Measurements from ENCODE around the gene USP36. TPM values are rescaled to one million over a fixed set of nuclear protein-coding genes. Genes with fewer than 3 reads are reported as not detected.

The USP36 gene
- total RNA-seq, 6 experiments from 2014 or later: 12.7 to 27.8 (median 18.7) TPM

DNA sequence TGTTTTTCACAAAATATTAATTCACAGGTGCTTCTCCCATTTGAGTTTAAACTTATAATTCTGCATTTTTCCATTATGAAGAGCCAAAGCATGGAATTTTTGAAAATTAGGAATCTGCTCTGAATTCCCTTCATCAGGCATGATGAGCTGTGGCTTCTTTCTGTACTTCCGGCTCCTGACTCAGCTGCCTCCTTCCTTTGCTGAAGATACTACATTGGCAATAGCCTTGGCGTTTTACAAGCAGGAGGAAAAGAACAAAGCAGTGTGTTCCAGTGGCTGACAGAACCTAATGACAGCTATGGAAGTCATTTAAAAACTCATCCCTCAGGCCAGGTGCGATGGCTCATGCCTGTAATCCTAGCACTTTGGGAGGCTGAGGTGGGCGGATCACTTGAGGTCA is 18.4 kb upstream of the USP36 start:
- no peak for TF ChIP-seq CTCF (IDR thresholded peaks at IDR 0.05)
- TF ChIP-seq POLR2A (IDR thresholded peaks at IDR 0.05): no peak
- Histone ChIP-seq H3K27ac (no peak overlapping the region), H3K9me3 (no peaks in the 10 kb centered on the region), H3K4me3 (no peak overlapping the region), H3K27me3 (no peaks in the 10 kb centered on the region), H3K36me3 (no peaks in the 10 kb centered on the region), H3K4me1 (no peaks in the 10 kb centered on the region)
- intact Hi-C loops (cut with DNase I): no loop called here
- DNase-seq: no peak
- ATAC-seq: no peak
- WGBS (ENCODE audit: insufficient coverage, low coverage, low lambda C conversion rate, missing lambda C conversion rate): 59% methylated on average over 3 of the region's 4 CpGs

DNA sequence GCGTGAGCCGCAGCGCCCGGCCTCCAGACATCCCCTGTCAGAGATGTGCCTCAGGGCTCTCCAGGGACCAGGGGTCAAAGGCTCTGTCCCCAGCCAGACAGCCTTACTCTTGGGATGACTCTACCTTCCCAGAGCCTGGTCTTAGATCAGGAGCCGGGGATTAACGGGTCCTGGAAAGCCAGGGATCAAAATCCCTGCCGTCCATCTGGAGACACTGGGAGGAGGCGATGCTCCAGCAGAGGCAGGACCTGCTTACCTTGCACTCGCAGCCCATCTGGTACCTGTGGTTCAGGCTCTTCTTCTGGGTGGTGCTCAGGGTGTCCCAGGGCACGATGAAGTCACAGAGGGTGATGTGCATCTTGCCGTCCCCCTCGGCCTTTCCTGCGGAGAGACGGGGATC is 16.7 kb upstream of the USP36 start:
- Histone ChIP-seq H3K27me3 (no peaks in the 10 kb centered on the region), H3K36me3 (no peaks in the 10 kb centered on the region), H3K9me3 (no peaks in the 10 kb centered on the region), H3K27ac (no peak overlapping the region), H3K4me1 (no peaks in the 10 kb centered on the region), H3K4me3 (no peak overlapping the region)
- 83% methylated on average over 7 of the region's 14 CpGs for WGBS (ENCODE audit: insufficient coverage, low coverage, low lambda C conversion rate, missing lambda C conversion rate)
- ATAC-seq: no peak
- TF ChIP-seq POLR2A (IDR thresholded peaks at IDR 0.05) (no peak), CTCF (IDR thresholded peaks at IDR 0.05) (no peak)
- intact Hi-C loops (cut with DNase I): no loop called here
- no peak for DNase-seq

DNA sequence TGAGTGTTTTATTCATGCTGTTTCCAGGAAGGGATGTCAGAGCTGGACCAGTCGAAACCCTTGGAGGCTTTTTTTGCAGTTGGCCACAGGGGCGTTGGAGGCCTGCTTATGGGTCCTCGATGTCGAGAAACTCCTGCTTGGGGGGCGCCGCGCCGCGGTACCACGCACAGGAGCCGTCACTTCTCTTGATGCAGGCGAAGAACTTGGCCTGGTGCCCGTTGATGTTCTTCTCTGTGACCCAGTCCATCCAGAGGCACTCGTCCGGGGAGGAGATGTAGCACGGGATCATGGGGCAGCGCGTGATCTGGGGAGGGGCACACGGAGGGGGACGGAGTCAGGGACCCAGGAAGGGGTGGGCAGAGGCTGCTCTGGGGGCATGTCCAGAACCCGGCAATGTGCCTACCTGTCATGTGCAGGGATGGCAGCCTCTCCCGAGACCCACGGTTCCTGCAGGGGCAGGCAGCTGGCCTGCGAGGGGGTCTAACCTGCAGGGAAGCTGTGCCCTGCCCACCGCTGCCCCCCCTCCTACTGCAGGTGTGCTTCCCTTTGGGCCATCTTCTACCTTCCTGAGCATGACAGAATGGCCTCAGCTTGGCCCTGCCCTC is 15.0 kb upstream of the USP36 start:
- DNase-seq (no peak), ATAC-seq (peak in 1 of 4 donors; percentile 9)
- Histone ChIP-seq H3K36me3 (no peaks in the 10 kb centered on the region), H3K4me1 (no peaks in the 10 kb centered on the region), H3K27me3 (no peaks in the 10 kb centered on the region), H3K27ac (no peak overlapping the region), H3K9me3 (no peaks in the 10 kb centered on the region), H3K4me3 (no peak overlapping the region)
- TF ChIP-seq CTCF (IDR thresholded peaks at IDR 0.05): no peak
- no peak for TF ChIP-seq POLR2A (IDR thresholded peaks at IDR 0.05)
- intact Hi-C loops (cut with DNase I): no loop called here
- 79% methylated on average over 14 of the region's 25 CpGs for WGBS (ENCODE audit: insufficient coverage, low coverage, low lambda C conversion rate, missing lambda C conversion rate)

GRCh38 chr17:78854508-78854907 is 13.9 kb upstream of the USP36 start:
- no peak for ATAC-seq
- no peak overlapping the region for H3K4me3 ChIP-seq
- intact Hi-C loops (cut with DNase I): no loop called here
- no peak for DNase-seq
- H3K4me1 ChIP-seq: no peaks in the 10 kb centered on the region
- H3K36me3 ChIP-seq: no peaks in the 10 kb centered on the region
- no peaks in the 10 kb centered on the region for H3K27me3 ChIP-seq
- TF ChIP-seq POLR2A (IDR thresholded peaks at IDR 0.05) (no peak), CTCF (IDR thresholded peaks at IDR 0.05) (no peak)
- 90% methylated on average over 3 of the region's 9 CpGs for WGBS (ENCODE audit: insufficient coverage, low coverage, low lambda C conversion rate, missing lambda C conversion rate)
- H3K9me3 ChIP-seq: no peaks in the 10 kb centered on the region
- no peak overlapping the region for H3K27ac ChIP-seq

All from right lobe of liver (tissue), 6 donors.